MCF 10A (cell line): ENCODE measurements around the gene DPEP1. TPM values are rescaled to one million over a fixed set of nuclear protein-coding genes. Genes with fewer than 3 reads are reported as not detected.

Experiments
- BruUV-seq: library from RNA; stranded (reverse); fragments of 400-500 nt; replicated peaks from 2 replicates; lab custom pipeline; 2021; lab: Mats Ljungman, UMichigan
- CTCF ChIA-PET: fragments of 300-600 bp; sonication (Branson Sonifier 250); formaldehyde crosslinking; extraction: SDS; loops from one replicate; lab custom pipeline; 2021; ENCODE audit warnings: antibody characterized with exemption, inconsistent platforms; lab: Yijun Ruan, JAX
- POLR2A ChIA-PET: fragments of 300-600, 350-650 bp; sonication (Branson Sonifier 250); formaldehyde crosslinking; extraction: SDS; loops from one replicate; lab custom pipeline; 2020; ENCODE audit warnings: antibody characterized with exemption, inconsistent platforms; lab: Yijun Ruan, JAX
- DNase-seq: peaks from one replicate; pipeline ENCODE4 v3.0.0-alpha.2; 2018; ENCODE audit not compliant: unreplicated experiment
- H3K27ac Mint-ChIP-seq: one replicate; pipeline ENCODE4 v1.8.0; 2022; ENCODE audit warnings: mild to moderate bottlenecking, low read depth, mixed read lengths; ENCODE audit not compliant: unreplicated experiment
- H3K27me3 Mint-ChIP-seq: one replicate; pipeline ENCODE4 v1.8.0; 2022; ENCODE audit warnings: mixed read lengths; ENCODE audit not compliant: insufficient read depth, unreplicated experiment
- H3K36me3 Mint-ChIP-seq: one replicate; pipeline ENCODE4 v1.8.0; 2022; ENCODE audit warnings: mild to moderate bottlenecking, moderate library complexity, mixed read lengths; ENCODE audit not compliant: insufficient read depth, unreplicated experiment
- H3K4me1 Mint-ChIP-seq: one replicate; pipeline ENCODE4 v1.8.0; 2022; ENCODE audit warnings: mixed read lengths; ENCODE audit not compliant: insufficient read depth, unreplicated experiment
- H3K4me3 Mint-ChIP-seq: one replicate; pipeline ENCODE4 v1.8.0; 2022; ENCODE audit warnings: mild to moderate bottlenecking, moderate library complexity, mixed read lengths; ENCODE audit not compliant: unreplicated experiment
- H3K9me3 Mint-ChIP-seq: one replicate; pipeline ENCODE4 v1.8.0; 2022; ENCODE audit warnings: mixed read lengths; ENCODE audit not compliant: unreplicated experiment
- intact Hi-C: fragments of 100-400 bp; cut with micrococcal nuclease; formaldehyde crosslinking; loops from 2 replicates; pipeline ENCODE4 v1.14.1; 2022
- total RNA-seq: library from RNA; stranded (reverse); gene quantifications from 2 replicates; pipeline ENCODE4 v1.2.3, GENCODE V29; 2022
- TF ChIP-seq, protein P1 (sequence below): fragments of 200-600 bp; IDR thresholded peaks from one replicate; pipeline ENCODE4 v1.8.0; 2022; ENCODE audit warnings: antibody characterized with exemption, mild to moderate bottlenecking; ENCODE audit not compliant: unreplicated experiment

DPEP1 gene
- total RNA-seq, 1 experiment from 2014 or later, result 0.82 TPM

DNA sequence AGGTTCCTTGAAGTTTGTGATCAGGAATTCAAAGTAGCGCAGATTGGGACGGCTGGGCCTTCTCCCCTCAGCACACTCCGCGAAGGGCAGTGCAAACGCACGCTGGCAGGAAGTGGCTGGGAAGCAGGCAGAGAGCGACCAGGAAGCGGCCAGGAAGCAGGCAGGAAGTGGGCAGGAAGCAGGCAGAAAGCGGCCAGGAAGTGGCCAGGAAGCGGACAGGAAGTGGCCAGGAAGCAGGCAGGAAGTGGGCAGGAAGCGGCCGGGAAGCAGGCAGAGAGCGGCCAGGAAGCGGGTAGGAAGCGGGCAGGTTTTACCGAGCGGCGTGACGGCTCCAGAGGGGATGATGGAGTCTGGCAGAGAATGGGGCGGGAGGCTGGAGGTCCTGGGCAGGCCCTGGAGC is 3.2 kb downstream of the DPEP1 start:
- CTCF ChIA-PET, result interaction anchor here (2.2 to 2.5 kb wide), 2 partner anchors 17 to 25 kb away, joined by 18 to 27 read pairs; no protein-coding TSS in a partner anchor
- DNase-seq, result no peak
- Mint-ChIP-seq H3K27ac (no peak overlapping the region), H3K36me3 (no peaks in the 10 kb centered on the region), H3K9me3 (no peaks in the 10 kb centered on the region), H3K4me3 (no peak overlapping the region), H3K4me1 (peaks cover 7% of the 10 kb centered on the region), H3K27me3 (peaks cover 6% of the 10 kb centered on the region)
- TF ChIP-seq, protein P1, sequence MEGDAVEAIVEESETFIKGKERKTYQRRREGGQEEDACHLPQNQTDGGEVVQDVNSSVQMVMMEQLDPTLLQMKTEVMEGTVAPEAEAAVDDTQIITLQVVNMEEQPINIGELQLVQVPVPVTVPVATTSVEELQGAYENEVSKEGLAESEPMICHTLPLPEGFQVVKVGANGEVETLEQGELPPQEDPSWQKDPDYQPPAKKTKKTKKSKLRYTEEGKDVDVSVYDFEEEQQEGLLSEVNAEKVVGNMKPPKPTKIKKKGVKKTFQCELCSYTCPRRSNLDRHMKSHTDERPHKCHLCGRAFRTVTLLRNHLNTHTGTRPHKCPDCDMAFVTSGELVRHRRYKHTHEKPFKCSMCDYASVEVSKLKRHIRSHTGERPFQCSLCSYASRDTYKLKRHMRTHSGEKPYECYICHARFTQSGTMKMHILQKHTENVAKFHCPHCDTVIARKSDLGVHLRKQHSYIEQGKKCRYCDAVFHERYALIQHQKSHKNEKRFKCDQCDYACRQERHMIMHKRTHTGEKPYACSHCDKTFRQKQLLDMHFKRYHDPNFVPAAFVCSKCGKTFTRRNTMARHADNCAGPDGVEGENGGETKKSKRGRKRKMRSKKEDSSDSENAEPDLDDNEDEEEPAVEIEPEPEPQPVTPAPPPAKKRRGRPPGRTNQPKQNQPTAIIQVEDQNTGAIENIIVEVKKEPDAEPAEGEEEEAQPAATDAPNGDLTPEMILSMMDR, result no peak
- POLR2A ChIA-PET, result no interaction called here
- BruUV-seq, result no TSS peak
- intact Hi-C loops, result no loop called here

DNA sequence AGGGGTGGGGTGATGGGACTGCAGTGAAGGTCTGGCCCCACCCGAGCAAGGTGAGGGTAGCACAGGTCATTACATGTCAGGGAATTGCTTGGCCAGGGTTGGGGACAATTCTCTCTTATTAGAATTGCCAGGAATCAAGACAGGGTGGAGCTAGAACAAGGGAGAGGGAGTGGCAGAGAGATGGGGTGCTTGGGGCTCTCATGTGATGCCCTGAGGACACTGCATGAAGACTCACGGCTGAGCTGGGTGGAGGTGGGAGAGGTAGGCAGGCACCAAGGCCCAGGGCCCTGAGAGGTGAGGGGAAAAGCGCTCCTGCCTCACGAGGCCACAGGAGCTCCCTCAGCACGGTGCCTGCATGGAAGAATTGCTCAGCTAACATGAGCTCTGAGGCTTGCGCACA is 3.6 kb downstream of the DPEP1 start:
- POLR2A ChIA-PET, result no interaction called here
- CTCF ChIA-PET, result interaction anchor here (0.6 kb wide), 1 partner anchor 39 kb away, joined by 3 read pairs; no protein-coding TSS in a partner anchor
- intact Hi-C loops, result no loop called here
- Mint-ChIP-seq H3K4me1 (peaks cover 7% of the 10 kb centered on the region), H3K4me3 (no peak overlapping the region), H3K27ac (no peak overlapping the region), H3K9me3 (no peaks in the 10 kb centered on the region), H3K36me3 (no peaks in the 10 kb centered on the region), H3K27me3 (peaks cover 10% of the 10 kb centered on the region)
- TF ChIP-seq, protein P1, result no peak
- no TSS peak for BruUV-seq
- DNase-seq, result no peak

DNA sequence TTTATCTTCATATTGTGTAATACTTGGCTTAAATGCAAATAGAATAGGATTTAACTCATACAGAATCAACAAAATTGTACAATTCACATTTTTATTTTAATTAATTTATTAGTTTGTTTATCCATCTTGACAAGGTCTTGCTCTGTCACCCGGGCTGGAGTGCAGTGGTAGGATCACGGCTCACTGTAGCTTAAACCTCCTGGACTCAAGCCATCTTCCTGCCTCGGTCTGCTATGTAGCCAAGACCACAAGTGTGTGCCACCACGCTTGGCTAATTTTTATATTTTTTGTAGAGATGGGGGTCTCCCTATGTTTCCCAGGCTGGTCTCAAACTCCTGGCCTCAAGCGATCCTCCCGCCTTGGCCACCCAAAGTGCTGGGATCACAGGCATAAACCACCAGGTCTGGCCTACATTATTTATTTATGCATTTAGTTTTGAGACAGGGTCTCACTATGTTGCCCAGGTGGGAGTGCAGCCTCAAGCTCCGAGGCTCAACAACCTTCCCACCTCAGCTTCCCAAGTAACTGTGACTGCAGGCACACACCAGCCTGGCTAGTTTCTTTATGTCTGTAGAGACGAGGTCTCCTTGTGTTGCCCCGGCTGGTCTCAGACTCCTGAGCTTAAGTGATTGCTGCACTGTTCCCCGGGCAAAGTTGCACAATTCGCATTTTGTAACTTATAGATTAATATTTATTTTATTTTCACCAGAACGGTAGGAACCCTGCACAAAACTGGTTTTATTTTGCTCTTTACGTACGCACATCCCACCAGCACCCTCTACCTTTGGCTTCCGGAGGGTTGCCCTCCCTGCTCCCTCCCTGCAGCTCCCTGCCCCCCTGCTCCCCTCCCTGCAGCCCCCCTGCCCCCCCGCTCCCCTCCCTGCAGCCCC is 4.9 kb downstream of the DPEP1 start:
- no peaks in the 10 kb centered on the region for H3K9me3 Mint-ChIP-seq
- intact Hi-C loops, result no loop called here
- no TSS peak for BruUV-seq
- H3K27me3 Mint-ChIP-seq, result peaks cover 24% of the 10 kb centered on the region
- DNase-seq, result peak; percentile 44
- H3K4me1 Mint-ChIP-seq, result peaks cover 7% of the 10 kb centered on the region
- TF ChIP-seq, protein P1, result no peak
- CTCF ChIA-PET, result interaction anchor here (0.6 kb wide), 1 partner anchor 66 kb away, joined by 4 read pairs; no protein-coding TSS in a partner anchor
- POLR2A ChIA-PET, result no interaction called here
- no peak overlapping the region for H3K27ac Mint-ChIP-seq
- H3K4me3 Mint-ChIP-seq, result no peak overlapping the region
- H3K36me3 Mint-ChIP-seq, result no peaks in the 10 kb centered on the region

DNA sequence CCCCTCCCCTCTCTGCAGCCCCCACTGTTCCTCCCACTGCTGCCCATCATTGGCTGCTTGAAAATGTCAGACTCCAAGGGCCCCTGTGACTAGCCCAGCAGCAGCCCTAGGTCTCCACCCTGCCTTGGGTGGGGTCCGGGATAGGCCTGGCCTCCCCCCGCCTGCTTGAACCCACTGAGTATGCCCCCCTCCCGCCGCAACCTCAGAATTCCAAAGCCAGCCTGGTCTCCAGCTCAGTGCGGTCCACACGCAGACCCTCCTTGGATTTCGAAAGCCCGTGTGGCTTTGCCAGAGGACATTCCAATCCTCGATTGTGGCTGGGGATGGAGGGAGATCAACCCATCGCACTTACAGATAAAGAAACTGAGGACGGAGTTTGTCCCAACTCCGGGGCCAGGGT is 6.4 kb downstream of the DPEP1 start:
- intact Hi-C loops, result no loop called here
- Mint-ChIP-seq H3K27ac (no peak overlapping the region), H3K4me3 (no peak overlapping the region), H3K9me3 (no peaks in the 10 kb centered on the region), H3K27me3 (peaks cover 38% of the 10 kb centered on the region), H3K4me1 (peaks cover 7% of the 10 kb centered on the region), H3K36me3 (no peaks in the 10 kb centered on the region)
- no peak for DNase-seq
- ChIA-PET POLR2A (interaction anchor here (1.3 kb wide), 1 partner anchor 20 kb away, joined by 3 read pairs; no protein-coding TSS in a partner anchor), CTCF (interaction anchor here (0.6 kb wide), 1 partner anchor 33 kb away, joined by 4 read pairs; no protein-coding TSS in a partner anchor)
- TF ChIP-seq, protein P1, result no peak
- no TSS peak for BruUV-seq
